ENCODE results near the gene STPG3.

The STPG3 gene

GRCh38 chr9:137286975-137287383, 35.9 kb downstream of the STPG3 start:
- H3K9me3 Mint-ChIP-seq, result no peaks in the 10 kb centered on the region
- no peaks in the 10 kb centered on the region for H3K27me3 Mint-ChIP-seq
- peaks cover 8% of the 10 kb centered on the region for H3K4me1 Mint-ChIP-seq (ENCODE audit: low read depth)
- H3K4me3 Mint-ChIP-seq, result no peak overlapping the region
- H3K27ac Mint-ChIP-seq, result no peak overlapping the region
- no peaks in the 10 kb centered on the region for H3K36me3 Mint-ChIP-seq (ENCODE audit: low read depth)

- H3K9me3 Mint-ChIP-seq, result no peaks in the 10 kb centered on the region
- H3K27me3 Mint-ChIP-seq, result peaks cover 30% of the 10 kb centered on the region
- H3K4me3 Mint-ChIP-seq, result no peak overlapping the region
- no peak overlapping the region for H3K27ac Mint-ChIP-seq
- H3K36me3 Mint-ChIP-seq (ENCODE audit: low read depth), result no peaks in the 10 kb centered on the region
- H3K4me1 Mint-ChIP-seq (ENCODE audit: low read depth), result peaks cover 13% of the 10 kb centered on the region
Observed at GRCh38 chr9:137293094-137293481, 42.0 kb downstream of the STPG3 start.

GRCh38 chr9:137293482-137294090, 42.5 kb downstream of the STPG3 start:
- Mint-ChIP-seq H3K36me3 (ENCODE audit: low read depth) (no peaks in the 10 kb centered on the region), H3K27me3 (peaks cover 32% of the 10 kb centered on the region), H3K4me3 (no peak overlapping the region), H3K4me1 (ENCODE audit: low read depth) (peaks cover 13% of the 10 kb centered on the region), H3K27ac (no peak overlapping the region), H3K9me3 (no peaks in the 10 kb centered on the region)

GRCh38 chr9:137294091-137294680, 43.1 kb downstream of the STPG3 start:
- H3K27me3 Mint-ChIP-seq, result peaks cover 38% of the 10 kb centered on the region
- no peaks in the 10 kb centered on the region for H3K36me3 Mint-ChIP-seq (ENCODE audit: low read depth)
- H3K9me3 Mint-ChIP-seq, result no peaks in the 10 kb centered on the region
- peaks cover 13% of the 10 kb centered on the region for H3K4me1 Mint-ChIP-seq (ENCODE audit: low read depth)
- H3K27ac Mint-ChIP-seq, result no peak overlapping the region
- H3K4me3 Mint-ChIP-seq, result peak overlapping the region; percentile 51

DNA sequence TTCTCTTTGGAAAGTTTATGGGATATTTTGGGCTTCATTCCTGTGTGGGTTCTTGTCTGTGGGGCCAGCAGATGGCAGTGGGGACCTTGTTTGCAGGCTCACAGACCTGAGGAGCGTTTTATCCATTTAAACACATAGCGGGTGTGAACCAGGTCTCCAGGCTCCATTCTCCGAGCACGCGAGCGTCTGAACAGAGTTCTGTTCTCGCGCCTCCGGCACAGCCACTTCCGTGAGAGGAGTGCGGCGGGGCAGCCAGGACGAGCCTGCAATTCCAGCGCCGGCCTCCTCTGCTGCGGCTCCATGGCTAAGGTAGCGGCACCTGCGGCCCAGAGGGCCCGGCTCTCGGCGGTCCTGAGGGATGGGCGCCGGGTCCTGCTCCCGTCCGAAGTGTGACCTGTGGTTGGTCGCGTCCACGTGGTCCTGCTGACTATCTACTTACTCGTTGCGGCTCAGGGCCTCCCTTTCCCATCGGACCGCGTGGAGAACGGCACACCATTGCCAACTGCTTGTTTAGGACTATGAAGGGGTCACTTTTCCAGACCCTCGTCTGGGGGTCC, 43.7 kb downstream of the STPG3 start:
- H3K27ac Mint-ChIP-seq, result no peak overlapping the region
- peaks cover 14% of the 10 kb centered on the region for H3K4me1 Mint-ChIP-seq (ENCODE audit: low read depth)
- H3K9me3 Mint-ChIP-seq, result no peaks in the 10 kb centered on the region
- peak overlapping the region; percentile 51 for H3K4me3 Mint-ChIP-seq
- no peaks in the 10 kb centered on the region for H3K36me3 Mint-ChIP-seq (ENCODE audit: low read depth)
- peaks cover 39% of the 10 kb centered on the region for H3K27me3 Mint-ChIP-seq

DNA sequence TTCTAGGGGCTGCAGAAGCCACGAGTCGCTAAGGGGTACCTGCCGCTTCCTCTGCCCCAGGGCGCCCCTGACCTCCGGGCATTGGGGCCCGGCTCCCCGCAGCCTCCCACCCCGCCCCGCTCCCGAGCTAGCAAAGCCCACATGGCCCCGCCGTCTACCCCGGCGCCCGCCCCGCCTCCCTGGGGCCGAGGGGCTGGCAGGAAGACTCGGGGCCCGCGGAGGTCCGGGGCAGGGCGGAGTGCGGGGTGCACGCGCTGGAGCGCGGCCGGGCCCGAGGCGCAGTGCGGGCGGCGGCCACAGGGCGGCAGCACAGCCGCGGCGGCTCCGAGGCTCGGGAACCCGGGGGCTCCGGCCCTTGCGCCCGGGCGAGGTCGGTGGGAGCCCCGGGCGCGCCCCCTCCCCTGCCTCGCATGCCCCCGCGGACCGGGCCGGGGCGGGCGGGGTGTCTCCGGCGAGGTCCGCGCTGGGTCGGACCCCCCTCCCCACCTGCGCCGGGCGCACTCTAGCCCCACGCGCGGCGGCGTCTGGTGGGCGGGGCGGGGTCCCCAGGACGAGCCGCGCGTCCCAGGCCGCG, 44.2 kb downstream of the STPG3 start:
- no peak overlapping the region for H3K4me3 Mint-ChIP-seq
- H3K4me1 Mint-ChIP-seq (ENCODE audit: low read depth), result peaks cover 17% of the 10 kb centered on the region
- no peaks in the 10 kb centered on the region for H3K9me3 Mint-ChIP-seq
- H3K27me3 Mint-ChIP-seq, result peaks cover 42% of the 10 kb centered on the region
- H3K36me3 Mint-ChIP-seq (ENCODE audit: low read depth), result no peaks in the 10 kb centered on the region
- H3K27ac Mint-ChIP-seq, result no peak overlapping the region

DNA sequence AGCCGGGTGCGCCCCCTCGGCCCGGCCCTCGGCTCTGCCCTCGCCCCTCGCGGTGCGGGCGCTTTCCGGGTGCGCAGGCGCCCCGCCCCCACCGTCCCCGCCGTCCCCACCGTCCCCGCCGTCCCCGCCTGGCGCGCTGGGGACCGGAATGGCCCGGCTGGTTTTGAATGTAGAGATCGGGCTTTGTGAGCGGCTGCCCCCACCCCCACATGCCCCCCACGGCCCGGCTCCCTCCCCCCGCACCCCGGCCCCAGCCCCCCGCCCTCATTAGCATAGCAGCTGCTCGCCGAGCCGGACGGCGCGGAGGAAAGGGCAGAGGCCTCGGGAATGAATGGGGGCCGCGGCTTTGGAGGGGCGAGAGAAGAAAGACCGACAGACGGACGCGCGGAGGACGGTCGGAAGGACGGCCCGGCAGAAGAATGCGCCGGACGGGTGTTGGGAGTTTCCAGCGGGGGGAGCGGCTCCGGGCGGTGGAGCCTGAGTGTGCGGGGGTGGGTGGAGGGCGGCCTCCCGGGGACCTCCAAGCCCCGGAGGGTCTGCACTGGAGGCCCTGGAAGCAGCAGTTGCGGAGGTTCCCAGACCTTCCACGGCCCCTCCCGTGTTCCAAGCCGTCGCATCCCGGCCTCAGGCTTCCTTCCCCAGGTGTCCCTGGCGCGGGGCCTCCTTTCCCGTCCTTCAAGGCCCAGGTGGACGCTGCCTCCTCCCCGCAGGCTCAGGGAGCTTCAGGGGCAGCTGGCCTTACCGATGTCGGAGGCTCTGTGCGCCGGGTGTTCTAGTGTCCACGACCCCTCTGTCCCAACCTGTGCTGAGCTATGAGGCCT, 45.0 kb downstream of the STPG3 start:
- H3K4me1 Mint-ChIP-seq (ENCODE audit: low read depth), result peaks cover 21% of the 10 kb centered on the region
- H3K36me3 Mint-ChIP-seq (ENCODE audit: low read depth), result no peaks in the 10 kb centered on the region
- peaks cover 46% of the 10 kb centered on the region for H3K27me3 Mint-ChIP-seq
- no peaks in the 10 kb centered on the region for H3K9me3 Mint-ChIP-seq
- H3K4me3 Mint-ChIP-seq, result peak overlapping the region; percentile 17
- no peak overlapping the region for H3K27ac Mint-ChIP-seq

DNA sequence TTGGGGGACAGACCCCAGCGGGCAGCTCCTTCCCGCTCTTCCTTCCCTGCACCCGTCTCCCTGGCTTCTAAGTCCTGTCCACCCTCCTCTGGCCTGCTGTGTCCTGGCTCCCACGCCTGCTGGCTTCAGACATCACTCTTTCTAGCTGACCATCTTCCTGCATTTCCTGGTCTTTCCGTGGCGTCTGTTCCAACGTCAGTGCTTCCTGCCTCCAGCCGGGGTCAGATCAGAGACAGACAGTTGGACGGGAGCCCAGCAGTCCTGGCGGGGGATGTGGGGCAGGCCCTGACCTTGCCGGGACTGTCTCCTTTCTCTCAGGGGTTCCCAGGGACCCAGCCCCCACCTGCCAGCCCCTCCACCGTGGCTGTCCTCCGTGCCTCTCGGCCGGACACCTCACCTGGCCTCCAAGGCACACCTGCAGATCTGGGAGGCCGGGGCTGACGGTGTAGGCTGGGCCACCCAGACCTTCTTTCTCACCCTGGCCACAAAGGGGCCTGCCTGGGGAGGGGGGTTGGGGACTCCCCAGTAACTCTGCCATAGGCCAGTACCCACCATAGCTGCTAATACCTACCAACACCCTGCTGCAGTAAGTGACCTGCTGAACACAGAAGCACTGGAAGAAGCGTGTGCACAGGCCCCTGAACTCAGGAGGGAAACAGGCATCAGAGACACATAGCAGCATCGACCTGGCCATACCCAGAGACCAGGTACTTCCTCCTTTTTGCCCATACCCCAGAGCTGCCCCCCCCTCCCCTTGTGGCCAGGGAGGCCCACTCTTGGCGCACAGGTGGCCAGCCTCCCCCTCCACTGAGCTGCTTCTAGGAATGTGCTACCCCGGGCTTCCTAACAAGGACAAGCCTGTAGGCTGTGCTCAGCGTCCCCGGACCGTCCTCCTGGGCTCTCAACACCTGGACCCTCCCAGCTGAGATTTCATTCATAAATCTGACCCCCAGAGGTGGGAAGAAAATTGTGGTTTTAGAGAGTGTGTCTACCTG, 45.9 kb downstream of the STPG3 start:
- Mint-ChIP-seq H3K4me3 (peak overlapping the region; percentile 17), H3K36me3 (ENCODE audit: low read depth) (no peaks in the 10 kb centered on the region), H3K27me3 (peaks cover 46% of the 10 kb centered on the region), H3K4me1 (ENCODE audit: low read depth) (peaks cover 21% of the 10 kb centered on the region), H3K27ac (no peak overlapping the region), H3K9me3 (no peaks in the 10 kb centered on the region)

DNA sequence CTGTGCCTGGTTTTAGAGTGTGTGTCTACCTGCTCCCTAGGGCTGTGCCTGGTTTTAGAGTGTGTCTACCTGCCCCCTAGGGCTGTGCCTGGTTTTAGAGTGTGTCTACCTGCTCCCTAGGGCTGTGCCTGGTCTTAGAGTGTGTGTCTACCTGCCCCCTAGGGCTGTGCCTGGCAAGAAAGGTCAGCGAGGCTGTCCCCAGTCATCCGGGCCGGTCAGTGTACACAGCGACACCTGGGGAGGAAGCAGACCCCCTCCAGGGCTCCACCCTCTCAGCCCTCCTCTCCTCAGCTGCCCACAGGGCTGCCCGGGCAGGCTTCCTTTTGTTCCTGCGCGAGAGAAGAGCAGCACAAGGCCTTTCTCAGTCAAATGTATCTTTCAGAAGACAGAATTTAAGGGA, 46.9 kb downstream of the STPG3 start:
- no peak overlapping the region for H3K4me3 Mint-ChIP-seq
- H3K27me3 Mint-ChIP-seq, result peaks cover 44% of the 10 kb centered on the region
- no peaks in the 10 kb centered on the region for H3K9me3 Mint-ChIP-seq
- H3K36me3 Mint-ChIP-seq (ENCODE audit: low read depth), result no peaks in the 10 kb centered on the region
- H3K27ac Mint-ChIP-seq, result no peak overlapping the region
- H3K4me1 Mint-ChIP-seq (ENCODE audit: low read depth), result peaks cover 21% of the 10 kb centered on the region

GRCh38 chr9:137298401-137299202, 47.5 kb downstream of the STPG3 start:
- H3K36me3 Mint-ChIP-seq (ENCODE audit: low read depth), result no peaks in the 10 kb centered on the region
- H3K4me1 Mint-ChIP-seq (ENCODE audit: low read depth), result peaks cover 21% of the 10 kb centered on the region
- no peak overlapping the region for H3K27ac Mint-ChIP-seq
- H3K27me3 Mint-ChIP-seq, result peaks cover 39% of the 10 kb centered on the region
- H3K9me3 Mint-ChIP-seq, result no peaks in the 10 kb centered on the region
- H3K4me3 Mint-ChIP-seq, result no peak overlapping the region

DNA sequence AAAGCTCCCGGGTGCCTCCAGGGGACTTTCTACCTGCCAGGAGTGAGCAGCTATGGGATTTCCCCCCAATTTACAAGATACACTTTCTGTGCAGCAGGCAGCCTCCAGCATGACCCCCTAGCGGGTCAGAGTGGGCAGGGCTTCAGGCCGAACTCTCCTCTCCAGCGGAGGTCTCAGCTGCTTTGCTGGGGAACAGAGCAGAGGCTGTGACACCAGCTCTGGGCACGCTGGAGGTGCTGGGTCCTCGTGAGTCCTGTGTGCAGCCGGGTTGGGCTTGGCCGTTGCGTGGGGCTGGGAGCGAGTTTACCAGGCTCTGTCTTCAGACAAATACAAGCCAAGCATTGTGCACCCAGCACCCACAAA, 48.1 kb downstream of the STPG3 start:
- H3K36me3 Mint-ChIP-seq (ENCODE audit: low read depth), result no peaks in the 10 kb centered on the region

GRCh38 chr9:137299938-137300337, 48.9 kb downstream of the STPG3 start:
- peaks cover 14% of the 10 kb centered on the region for H3K4me1 Mint-ChIP-seq (ENCODE audit: low read depth)
- H3K9me3 Mint-ChIP-seq, result no peaks in the 10 kb centered on the region
- H3K27ac Mint-ChIP-seq, result no peak overlapping the region
- peak overlapping the region; percentile 20 for H3K4me3 Mint-ChIP-seq
- H3K27me3 Mint-ChIP-seq, result peaks cover 30% of the 10 kb centered on the region
- no peaks in the 10 kb centered on the region for H3K36me3 Mint-ChIP-seq (ENCODE audit: low read depth)

More for the DNA sequence above, 48.1 kb downstream of the STPG3 start:
- Mint-ChIP-seq H3K4me3 (no peak overlapping the region), H3K4me1 (ENCODE audit: low read depth) (peaks cover 21% of the 10 kb centered on the region), H3K27ac (no peak overlapping the region), H3K27me3 (peaks cover 33% of the 10 kb centered on the region), H3K9me3 (no peaks in the 10 kb centered on the region)

DNA sequence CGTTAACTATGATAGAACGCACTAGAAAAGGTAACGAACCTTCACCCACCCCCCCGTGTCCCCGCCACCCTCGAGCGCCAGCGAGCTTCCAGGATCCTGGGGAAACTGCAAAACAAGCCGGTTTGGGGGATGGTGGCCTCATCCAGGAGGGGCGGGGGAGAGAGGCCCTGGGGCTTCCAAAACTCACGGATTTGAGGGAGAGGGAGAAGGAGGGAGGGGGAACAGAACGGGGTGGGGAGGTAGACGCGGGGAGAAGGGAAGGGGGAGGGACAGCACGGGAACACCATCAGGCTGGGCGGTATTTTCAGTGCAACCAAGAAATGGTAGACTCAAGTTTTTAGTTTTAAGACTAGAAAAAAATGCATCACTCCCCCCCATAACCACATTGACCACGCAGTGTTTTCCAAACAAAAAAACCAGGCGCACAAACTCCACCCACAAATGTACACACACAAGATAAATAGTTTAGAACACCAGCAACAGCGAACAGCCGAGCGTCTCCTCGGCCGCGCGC, 49.5 kb downstream of the STPG3 start:
- H3K4me3 Mint-ChIP-seq, result peak overlapping the region; percentile 80
- H3K27me3 Mint-ChIP-seq, result peaks cover 30% of the 10 kb centered on the region
- H3K9me3 Mint-ChIP-seq, result no peaks in the 10 kb centered on the region
- H3K27ac Mint-ChIP-seq, result no peak overlapping the region
- H3K4me1 Mint-ChIP-seq (ENCODE audit: low read depth), result peaks cover 18% of the 10 kb centered on the region
- no peaks in the 10 kb centered on the region for H3K36me3 Mint-ChIP-seq (ENCODE audit: low read depth)

Measured in stimulated activated naive CD8-positive, alpha-beta T cell treated with anti-CD3 and anti-CD28 coated beads, Interleukin-15, Interleukin-2, amounts not matched to agents 100 ng/mL and 50 ng/mL, for 24 hours (primary cell).